ENCODE measurements around the gene MISP3.

Gene MISP3

GRCh38 chr19:14110650-14111049, 38.1 kb downstream of the MISP3 start:
- H3K14ac ChIP-seq (ENCODE audit: low read length) = no peak overlapping the region
- no peak overlapping the region for H2BK12ac ChIP-seq (ENCODE audit: low read length)
- WGBS (ENCODE audit: extremely low coverage, insufficient coverage, insufficient read length) = no CpG with 5 or more reads among the region's 2 CpGs
- no peak overlapping the region for H3K4me2 ChIP-seq (ENCODE audit: low read length)
- no peak overlapping the region for H3K4me3 ChIP-seq (ENCODE audit: low read depth, low read length)
- no peak overlapping the region for H2AFZ ChIP-seq (ENCODE audit: insufficient read depth, low read length, poor library complexity)
- no peak overlapping the region for H3K27ac ChIP-seq (ENCODE audit: low read depth, low read length)
- no peak overlapping the region for H3K18ac ChIP-seq (ENCODE audit: low read length)
- no peak overlapping the region for H4K8ac ChIP-seq (ENCODE audit: low read depth, low read length)
- peaks cover 2 to 8% of the 10 kb centered on the region in 2 experiments for H3K4me1 ChIP-seq (ENCODE audit: control insufficient read depth in 1 of 2, insufficient read depth in 2 of 2, low read length in 2 of 2)
- H2BK120ac ChIP-seq (ENCODE audit: insufficient read depth, low read length, poor library complexity) = no peak overlapping the region
- no peak overlapping the region for H4K12ac ChIP-seq (ENCODE audit: low read depth, low read length)
- H3K23ac ChIP-seq (ENCODE audit: low read length) = no peak overlapping the region
- no peaks in the 10 kb centered on the region for H3K27me3 ChIP-seq (ENCODE audit: insufficient read depth, low read length)
- no peak overlapping the region for H3K9ac ChIP-seq (ENCODE audit: low read length)
- H3K9me3 ChIP-seq (ENCODE audit: insufficient read depth, low read depth, low read length) = no peaks in the 10 kb centered on the region
- H3K79me2 ChIP-seq (ENCODE audit: control insufficient read depth, insufficient read depth, low read length, poor library complexity) = no peaks in the 10 kb centered on the region
- DNase-seq = no peak
- H3K79me1 ChIP-seq (ENCODE audit: low read length) = no peaks in the 10 kb centered on the region
- H2BK5ac ChIP-seq (ENCODE audit: low read depth, low read length, poor library complexity) = no peak overlapping the region
- H4K91ac ChIP-seq (ENCODE audit: low read depth, low read length) = no peak overlapping the region
- H2AK5ac ChIP-seq (ENCODE audit: low read length) = no peak overlapping the region
- H3K4ac ChIP-seq (ENCODE audit: low read depth, low read length) = no peak overlapping the region
- peaks cover 9 to 13% of the 10 kb centered on the region in 2 experiments for H3K36me3 ChIP-seq (ENCODE audit: control insufficient read depth in 1 of 2, insufficient read depth in 2 of 2, low read length in 2 of 2)

- Histone ChIP-seq H3K27ac (ENCODE audit: low read depth, low read length) (no peak overlapping the region), H4K91ac (ENCODE audit: low read depth, low read length) (no peak overlapping the region), H2AK5ac (ENCODE audit: low read length) (no peak overlapping the region), H3K4me3 (ENCODE audit: low read depth, low read length) (no peak overlapping the region), H4K8ac (ENCODE audit: low read depth, low read length) (no peak overlapping the region), H3K4ac (ENCODE audit: low read depth, low read length) (no peak overlapping the region), H2BK5ac (ENCODE audit: low read depth, low read length, poor library complexity) (no peak overlapping the region), H4K12ac (ENCODE audit: low read depth, low read length) (no peak overlapping the region), H3K23ac (ENCODE audit: low read length) (no peak overlapping the region), H3K36me3 (ENCODE audit: control insufficient read depth in 1 of 2, insufficient read depth in 2 of 2, low read length in 2 of 2) (peaks cover 4 to 7% of the 10 kb centered on the region in 2 experiments), H3K79me2 (ENCODE audit: control insufficient read depth, insufficient read depth, low read length, poor library complexity) (no peaks in the 10 kb centered on the region), H2BK120ac (ENCODE audit: insufficient read depth, low read length, poor library complexity) (no peak overlapping the region), H3K14ac (ENCODE audit: low read length) (no peak overlapping the region), H2BK12ac (ENCODE audit: low read length) (no peak overlapping the region), H3K9me3 (ENCODE audit: insufficient read depth, low read depth, low read length) (no peaks in the 10 kb centered on the region), H3K79me1 (ENCODE audit: low read length) (no peaks in the 10 kb centered on the region), H3K9ac (ENCODE audit: low read length) (no peak overlapping the region), H3K4me1 (ENCODE audit: control insufficient read depth in 1 of 2, insufficient read depth in 2 of 2, low read length in 2 of 2) (peaks cover 2 to 10% of the 10 kb centered on the region in 2 experiments), H3K18ac (ENCODE audit: low read length) (no peak overlapping the region), H3K4me2 (ENCODE audit: low read length) (no peak overlapping the region), H3K27me3 (ENCODE audit: insufficient read depth, low read length) (no peaks in the 10 kb centered on the region), H2AFZ (ENCODE audit: insufficient read depth, low read length, poor library complexity) (no peak overlapping the region)
- DNase-seq = no peak
- WGBS (ENCODE audit: extremely low coverage, insufficient coverage, insufficient read length) = no CpG with 5 or more reads among the region's 1 CpG
Observed at GRCh38 chr19:14111486-14111885, 38.9 kb downstream of the MISP3 start.

DNA sequence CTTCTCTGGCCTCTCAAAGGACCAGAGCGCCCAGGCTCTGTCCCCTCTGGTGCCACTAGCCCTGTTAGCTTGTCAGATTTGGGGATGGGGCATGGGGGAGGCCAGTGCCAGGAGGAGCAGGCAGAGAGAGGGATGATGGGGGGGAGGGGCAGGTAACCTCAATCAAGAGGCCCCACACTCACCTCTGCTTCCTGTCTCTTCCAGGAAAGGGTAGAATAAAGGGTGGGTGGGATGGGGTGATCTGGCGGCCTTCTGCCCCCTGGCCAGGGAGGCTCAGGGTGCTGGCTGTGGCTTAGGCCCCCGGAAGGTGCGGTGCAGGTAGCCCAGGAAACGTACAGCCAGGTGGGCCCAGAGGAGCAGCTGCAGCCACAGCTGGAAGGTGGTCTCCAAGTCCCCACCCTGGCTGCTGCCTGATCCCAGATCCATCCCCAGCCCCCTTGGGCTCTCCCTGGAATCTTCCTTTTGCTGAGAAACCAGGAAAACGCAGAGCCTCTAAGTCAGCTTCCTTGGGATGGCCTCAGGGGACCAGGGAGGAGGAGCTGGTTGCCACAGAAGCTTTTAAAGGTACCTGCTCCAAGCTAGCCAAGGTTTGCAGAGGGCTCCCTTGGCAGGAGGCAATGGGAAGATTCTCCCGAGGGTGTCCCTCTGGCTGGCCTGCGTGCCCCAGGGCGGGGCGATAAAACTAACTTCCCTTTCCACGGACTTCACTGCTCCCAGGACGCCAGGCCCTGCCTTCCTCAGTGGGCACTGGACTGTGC, 39.6 kb downstream of the MISP3 start:
- no peak overlapping the region for H2AK5ac ChIP-seq (ENCODE audit: low read length)
- no peak overlapping the region for H3K4me2 ChIP-seq (ENCODE audit: low read length)
- H3K23ac ChIP-seq (ENCODE audit: low read length) = no peak overlapping the region
- H3K9ac ChIP-seq (ENCODE audit: low read length) = peak overlapping the region; percentile 41
- no peak overlapping the region for H3K4ac ChIP-seq (ENCODE audit: low read depth, low read length)
- H2BK5ac ChIP-seq (ENCODE audit: low read depth, low read length, poor library complexity) = no peak overlapping the region
- no peak overlapping the region for H3K14ac ChIP-seq (ENCODE audit: low read length)
- H4K91ac ChIP-seq (ENCODE audit: low read depth, low read length) = no peak overlapping the region
- H3K27me3 ChIP-seq (ENCODE audit: insufficient read depth, low read length) = no peaks in the 10 kb centered on the region
- no CpG with 5 or more reads among the region's 12 CpGs for WGBS (ENCODE audit: extremely low coverage, insufficient coverage, insufficient read length)
- H3K18ac ChIP-seq (ENCODE audit: low read length) = no peak overlapping the region
- no peak overlapping the region for H2BK120ac ChIP-seq (ENCODE audit: insufficient read depth, low read length, poor library complexity)
- no peak overlapping the region for H4K8ac ChIP-seq (ENCODE audit: low read depth, low read length)
- no peaks in the 10 kb centered on the region for H3K79me1 ChIP-seq (ENCODE audit: low read length)
- peaks cover 0 to 3% of the 10 kb centered on the region in 2 experiments for H3K36me3 ChIP-seq (ENCODE audit: control insufficient read depth in 1 of 2, insufficient read depth in 2 of 2, low read length in 2 of 2)
- no peak overlapping the region for H3K27ac ChIP-seq (ENCODE audit: low read depth, low read length)
- H2BK12ac ChIP-seq (ENCODE audit: low read length) = no peak overlapping the region
- no peak for DNase-seq
- H3K4me1 ChIP-seq (ENCODE audit: control insufficient read depth in 1 of 2, insufficient read depth in 2 of 2, low read length in 2 of 2) = peaks cover 5 to 18% of the 10 kb centered on the region in 2 experiments
- H3K4me3 ChIP-seq (ENCODE audit: low read depth, low read length) = no peak overlapping the region
- H3K9me3 ChIP-seq (ENCODE audit: insufficient read depth, low read depth, low read length) = no peaks in the 10 kb centered on the region
- H4K12ac ChIP-seq (ENCODE audit: low read depth, low read length) = no peak overlapping the region
- peaks cover 1% of the 10 kb centered on the region for H3K79me2 ChIP-seq (ENCODE audit: control insufficient read depth, insufficient read depth, low read length, poor library complexity)
- no peak overlapping the region for H2AFZ ChIP-seq (ENCODE audit: insufficient read depth, low read length, poor library complexity)

GRCh38 chr19:14112809-14113385, 40.3 kb downstream of the MISP3 start:
- no CpG with 5 or more reads among the region's 12 CpGs for WGBS (ENCODE audit: extremely low coverage, insufficient coverage, insufficient read length)
- H4K12ac ChIP-seq (ENCODE audit: low read depth, low read length) = no peak overlapping the region
- H3K4me1 ChIP-seq (ENCODE audit: control insufficient read depth in 1 of 2, insufficient read depth in 2 of 2, low read length in 2 of 2) = peaks cover 5 to 18% of the 10 kb centered on the region in 2 experiments
- no peak overlapping the region for H3K4me3 ChIP-seq (ENCODE audit: low read depth, low read length)
- H3K79me2 ChIP-seq (ENCODE audit: control insufficient read depth, insufficient read depth, low read length, poor library complexity) = peaks cover 2% of the 10 kb centered on the region
- no peak overlapping the region for H3K14ac ChIP-seq (ENCODE audit: low read length)
- no peak overlapping the region for H2AFZ ChIP-seq (ENCODE audit: insufficient read depth, low read length, poor library complexity)
- no peak overlapping the region for H3K4me2 ChIP-seq (ENCODE audit: low read length)
- H3K9me3 ChIP-seq (ENCODE audit: insufficient read depth, low read depth, low read length) = no peaks in the 10 kb centered on the region
- H3K79me1 ChIP-seq (ENCODE audit: low read length) = no peaks in the 10 kb centered on the region
- H3K4ac ChIP-seq (ENCODE audit: low read depth, low read length) = no peak overlapping the region
- H2BK120ac ChIP-seq (ENCODE audit: insufficient read depth, low read length, poor library complexity) = no peak overlapping the region
- H3K27me3 ChIP-seq (ENCODE audit: insufficient read depth, low read length) = no peaks in the 10 kb centered on the region
- H3K23ac ChIP-seq (ENCODE audit: low read length) = no peak overlapping the region
- no peak overlapping the region for H4K91ac ChIP-seq (ENCODE audit: low read depth, low read length)
- no peaks in the 10 kb centered on the region for H3K36me3 ChIP-seq (ENCODE audit: control insufficient read depth in 1 of 2, insufficient read depth in 2 of 2, low read length in 2 of 2)
- H2BK5ac ChIP-seq (ENCODE audit: low read depth, low read length, poor library complexity) = no peak overlapping the region
- no peak overlapping the region for H2BK12ac ChIP-seq (ENCODE audit: low read length)
- H2AK5ac ChIP-seq (ENCODE audit: low read length) = no peak overlapping the region
- no peak overlapping the region for H3K18ac ChIP-seq (ENCODE audit: low read length)
- no peak overlapping the region for H3K9ac ChIP-seq (ENCODE audit: low read length)
- DNase-seq = no peak
- H3K27ac ChIP-seq (ENCODE audit: low read depth, low read length) = no peak overlapping the region
- no peak overlapping the region for H4K8ac ChIP-seq (ENCODE audit: low read depth, low read length)

Measured in trophoblast cell (in vitro differentiated cells and primary cell).